Subcutaneous adipose tissue (tissue), 4 donors: ENCODE results near the gene ITPK1. TPM values are rescaled to one million over a fixed set of nuclear protein-coding genes. Genes with fewer than 3 reads are reported as not detected.

Source experiments
- CTCF ChIP-seq: fragments of 450-650 bp; IDR thresholded peaks from one replicate; pipeline ENCODE4 v1.5.1; 2016; ENCODE audit warnings: low read depth, mild to moderate bottlenecking, control low read depth, antibody characterized with exemption, moderate library complexity
- total RNA-seq, 4 donors: library from RNA; depleted of rRNA; stranded (reverse); fragments of >200 nt; gene quantifications; one replicate each; pipeline ENCODE4 v1.1.0, GENCODE V29; 2016

The ITPK1 gene
- total RNA-seq, 4 donors from 2014 or later = 53.4 to 109 (median 60.3) TPM

DNA sequence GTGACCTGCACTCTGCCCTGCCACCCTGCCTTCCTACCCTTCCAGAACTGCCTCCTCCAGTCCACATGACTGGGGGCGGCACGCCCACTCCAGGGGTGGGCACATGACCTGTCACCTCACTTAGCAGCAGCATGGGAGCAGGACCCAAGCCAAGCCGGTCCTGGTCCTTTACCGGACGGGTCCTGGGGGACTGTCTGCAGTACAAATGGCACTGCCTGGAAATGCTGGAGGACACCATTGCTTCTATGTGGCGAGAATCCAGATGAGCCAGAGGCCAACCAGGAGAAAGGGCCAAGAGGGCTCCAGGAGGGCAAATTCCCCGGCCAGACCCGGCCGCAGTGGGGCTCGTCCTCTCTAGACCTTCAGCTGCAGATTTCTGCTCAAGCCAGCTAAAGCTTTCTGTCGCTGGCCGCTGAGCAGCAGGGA is 33.1 kb downstream of the ITPK1 start:
- no peak for TF ChIP-seq CTCF

DNA sequence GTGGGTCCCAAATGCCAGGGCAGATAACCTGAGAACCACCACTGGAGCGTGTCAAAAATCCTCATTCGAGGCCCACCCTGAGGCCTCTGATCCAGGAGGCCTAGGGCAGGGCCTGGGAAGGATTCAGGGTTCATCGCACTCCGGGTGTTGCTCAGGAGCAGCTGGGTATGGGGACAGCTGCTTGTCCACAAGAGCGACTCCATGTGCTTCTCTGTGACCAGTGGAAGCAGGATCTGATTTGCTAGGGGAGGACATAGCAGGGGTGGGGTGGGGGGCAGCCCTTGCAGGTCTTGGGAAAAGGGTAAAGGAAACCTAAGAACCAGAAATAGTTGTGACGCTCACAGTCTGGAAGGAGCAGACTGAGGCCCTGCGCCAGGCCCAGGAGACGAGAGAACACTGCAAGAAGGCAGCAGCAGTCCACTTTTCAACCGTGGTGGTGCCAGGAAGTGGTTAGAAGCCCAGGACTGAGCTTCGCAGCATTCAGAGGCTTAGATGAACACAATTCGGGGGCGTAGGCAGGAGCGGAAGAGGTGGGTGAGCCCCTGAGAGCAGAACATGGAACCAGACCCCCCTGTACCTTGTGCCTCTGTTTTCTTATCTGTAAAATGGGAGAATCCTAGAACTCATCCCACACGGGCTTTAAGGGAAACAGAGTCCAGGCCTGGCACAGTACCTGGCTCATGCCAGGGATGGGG is 33.7 kb downstream of the ITPK1 start:
- TF ChIP-seq CTCF = no peak

DNA sequence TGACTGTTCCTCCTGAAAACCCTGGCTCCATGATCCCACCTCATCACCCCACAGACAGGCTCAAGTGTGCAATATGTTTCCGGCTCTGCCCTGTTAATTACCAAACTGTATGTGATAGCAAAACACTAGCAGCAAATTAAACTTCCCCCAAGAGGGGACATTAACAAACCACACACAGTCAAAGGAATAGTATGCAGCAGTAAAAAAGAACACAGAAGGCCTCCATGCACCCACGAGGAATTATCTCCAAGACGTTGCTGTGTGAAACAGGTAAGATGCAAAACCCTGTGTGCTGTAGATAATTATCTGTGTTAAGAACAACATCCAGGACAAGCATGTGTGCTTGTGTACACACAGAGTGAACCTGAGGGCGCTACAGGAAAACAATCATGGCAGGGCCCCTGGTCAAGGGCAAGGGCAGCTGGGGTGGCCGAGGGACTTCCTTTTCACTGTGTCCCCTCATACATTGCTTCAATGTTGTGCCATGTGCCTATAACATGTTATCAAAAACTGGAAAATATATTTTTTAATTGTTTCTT is 35.8 kb downstream of the ITPK1 start:
- TF ChIP-seq CTCF = no peak

DNA sequence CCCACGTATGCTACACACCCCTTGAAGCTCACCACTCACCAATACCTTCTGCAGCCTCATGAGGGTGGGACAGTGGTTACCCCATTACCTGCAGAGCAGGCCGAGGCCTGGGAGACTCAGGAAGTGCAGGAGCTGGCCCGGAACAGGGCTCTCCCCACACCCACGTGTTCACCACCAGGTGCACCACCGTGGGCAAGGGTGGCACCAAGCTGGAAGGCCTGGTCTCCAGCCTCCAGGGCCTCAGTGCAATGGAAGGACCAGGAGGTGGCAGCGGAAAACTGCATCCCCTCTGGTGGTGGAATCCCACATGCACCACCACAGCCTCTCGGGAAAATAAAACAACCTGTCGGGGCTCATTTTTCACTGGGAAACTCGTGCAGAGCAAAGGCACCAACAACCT is 36.4 kb downstream of the ITPK1 start:
- no peak for TF ChIP-seq CTCF

- no peak for TF ChIP-seq CTCF
Observed at GRCh38 chr14:93078870-93079269, 36.9 kb downstream of the ITPK1 start.

GRCh38 chr14:93076755-93077154 is 39.0 kb downstream of the ITPK1 start:
- TF ChIP-seq CTCF = no peak

- TF ChIP-seq CTCF = no peak
Observed at GRCh38 chr14:93075891-93076290, 39.8 kb downstream of the ITPK1 start.
